GDM1 (cell line): ENCODE data around the gene RANBP3.

ENCODE experiments used
- DNase-seq: peaks from one replicate; lab custom pipeline; 2025; lab: John Stamatoyannopoulos, UW

RANBP3 gene

GRCh38 chr19:5949792-5950305 lies 28.1 kb downstream of the RANBP3 start:
- DNase-seq = no peak

- DNase-seq = no peak
Measured at GRCh38 chr19:5948752-5949564, 29.0 kb downstream of the RANBP3 start.

GRCh38 chr19:5947435-5947834 lies 30.5 kb downstream of the RANBP3 start:
- DNase-seq = no peak

- DNase-seq = no peak
Measured at GRCh38 chr19:5943623-5944022, 34.3 kb downstream of the RANBP3 start.

- no peak for DNase-seq
Measured at GRCh38 chr19:5943045-5943444, 34.9 kb downstream of the RANBP3 start.

GRCh38 chr19:5941673-5942072 lies 36.3 kb downstream of the RANBP3 start:
- no peak for DNase-seq

GRCh38 chr19:5940260-5941208 lies 37.4 kb downstream of the RANBP3 start:
- no peak for DNase-seq

GRCh38 chr19:5937550-5937949 lies 40.4 kb downstream of the RANBP3 start:
- no peak for DNase-seq

- DNase-seq = no peak
Measured at GRCh38 chr19:5936292-5936592, 41.7 kb downstream of the RANBP3 start.

GRCh38 chr19:5935473-5936291 lies 42.3 kb downstream of the RANBP3 start:
- DNase-seq = no peak

GRCh38 chr19:5934774-5935472 lies 43.0 kb downstream of the RANBP3 start:
- no peak for DNase-seq

GRCh38 chr19:5934069-5934401 lies 43.9 kb downstream of the RANBP3 start:
- no peak for DNase-seq

GRCh38 chr19:5933391-5934068 lies 44.4 kb downstream of the RANBP3 start:
- no peak for DNase-seq

GRCh38 chr19:5932609-5933262 lies 45.2 kb downstream of the RANBP3 start:
- no peak for DNase-seq

GRCh38 chr19:5932146-5932545 lies 45.8 kb downstream of the RANBP3 start:
- DNase-seq = no peak

GRCh38 chr19:5931251-5931650 lies 46.7 kb downstream of the RANBP3 start:
- DNase-seq = no peak

- no peak for DNase-seq
Measured at GRCh38 chr19:5929625-5930024, 48.3 kb downstream of the RANBP3 start.

- no peak for DNase-seq
Measured at GRCh38 chr19:5929179-5929578, 48.8 kb downstream of the RANBP3 start.

- DNase-seq = no peak
Measured at GRCh38 chr19:5927441-5927821, 50.5 kb downstream of the RANBP3 start.

GRCh38 chr19:5926641-5927440 lies 51.1 kb downstream of the RANBP3 start:
- DNase-seq = no peak
